Esophagus muscularis mucosa (tissue), 3 donors: ENCODE measurements around the gene ARID1B.

Experiments used
- CTCF ChIP-seq, 3 experiments: fragments of 200-600 bp in 2 of 3; fragments of 450-650 bp in 1 of 3; sonication (generic) in 2 of 3; IDR thresholded peaks; one replicate each; pipeline ENCODE4 v1.5.1; 2017 to 2019; ENCODE audit warnings: antibody characterized with exemption in 3 of 3, mild to moderate bottlenecking in 2 of 3, moderate library complexity in 1 of 3
- POLR2A ChIP-seq: fragments of 450-650 bp; IDR thresholded peaks from one replicate; pipeline ENCODE4 v1.6.1; 2017; ENCODE audit warnings: antibody characterized with exemption, moderate library complexity, mild to moderate bottlenecking, low read depth
- POLR2AphosphoS5 ChIP-seq, 2 donors: sonication (generic); formaldehyde crosslinking; IDR thresholded peaks; one replicate each; pipeline ENCODE4 v1.6.1; 2017; ENCODE audit warnings: antibody characterized with exemption in 2 of 2

DNA sequence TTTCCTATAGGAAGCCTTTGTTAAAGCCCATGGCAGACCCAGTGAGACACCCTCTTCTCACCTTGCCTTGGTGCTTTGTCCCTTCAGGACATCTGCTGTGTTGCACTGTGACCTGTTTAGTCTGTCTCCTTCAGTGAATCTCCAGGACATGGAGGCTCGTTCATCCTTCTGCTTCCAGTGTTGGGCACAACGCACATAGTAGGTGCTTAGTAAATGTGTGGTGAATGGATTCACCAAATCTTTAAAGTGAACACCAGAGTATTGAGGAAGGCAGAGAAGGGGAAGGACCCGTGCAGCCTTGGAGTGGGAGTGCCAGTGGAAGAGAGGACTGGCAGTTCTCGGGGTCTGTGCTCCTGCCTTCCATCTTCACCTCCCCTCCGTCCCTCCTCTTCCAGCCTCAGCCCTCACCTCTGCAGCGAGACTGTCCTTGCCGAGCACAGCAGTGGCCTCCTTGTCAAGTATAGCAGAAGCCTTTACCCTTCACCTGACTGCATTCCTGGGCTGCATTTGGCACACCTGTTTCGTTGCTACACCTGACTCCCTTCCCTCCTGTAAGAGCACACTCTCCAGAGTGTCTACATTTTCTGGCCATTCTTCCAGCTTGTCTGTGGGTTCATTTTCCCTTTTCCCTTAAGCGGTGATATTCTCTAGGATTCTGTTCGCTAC lies 49.2 kb downstream of the ARID1B start:
- TF ChIP-seq CTCF (IDR thresholded peaks at IDR 0.05) (no peak), POLR2A (no peak), POLR2AphosphoS5 (IDR thresholded peaks at IDR 0.05) (no peak)
